Measurements from ENCODE around the gene SHC2. TPM values are rescaled to one million over a fixed set of nuclear protein-coding genes. Genes with fewer than 3 reads are reported as not detected.

Gene SHC2
- total RNA-seq, 1 experiment from 2014 or later, result 6.7 TPM

GRCh38 chr19:372306-372890 lies 88.4 kb downstream of the SHC2 start:
- in situ Hi-C loops (cut with HindIII; ENCODE audit: low pct_unique_long_range_greater_than_20kb, low sequenced_read_pairs), result no loop called here
- BruUV-seq (replicated peaks), result no TSS peak
- CTCF ChIA-PET, result no interaction called here
- H3K36me3 ChIP-seq (ENCODE audit: control insufficient read depth, insufficient read depth, low read length), result no peaks in the 10 kb centered on the region
- intact Hi-C loops (cut with micrococcal nuclease; ENCODE audit: unreplicated experiment), result no loop called here
- DNase-seq (ENCODE audit: low read depth, low spot score) (no peak), ATAC-seq (no peak)
- H3K9me3 ChIP-seq (ENCODE audit: control insufficient read depth, insufficient read depth, low read depth, low read length), result no peaks in the 10 kb centered on the region
- H3K4me1 ChIP-seq (ENCODE audit: control insufficient read depth, insufficient read depth, low read length), result no peaks in the 10 kb centered on the region
- POLR2A ChIA-PET, result no interaction called here
- no peak overlapping the region for H3K4me3 ChIP-seq (ENCODE audit: low read depth in 2 of 2, low read length in 2 of 2)
- no peak overlapping the region for H3K27ac ChIP-seq (ENCODE audit: low read length)
- H3K27me3 ChIP-seq (ENCODE audit: control insufficient read depth, insufficient read depth, low read length), result no peaks in the 10 kb centered on the region
- TF ChIP-seq POLR2AphosphoS5 (IDR thresholded peaks at IDR 0.05; ENCODE audit: low read depth, low read length), result no peak
- TF ChIP-seq, protein P1, sequence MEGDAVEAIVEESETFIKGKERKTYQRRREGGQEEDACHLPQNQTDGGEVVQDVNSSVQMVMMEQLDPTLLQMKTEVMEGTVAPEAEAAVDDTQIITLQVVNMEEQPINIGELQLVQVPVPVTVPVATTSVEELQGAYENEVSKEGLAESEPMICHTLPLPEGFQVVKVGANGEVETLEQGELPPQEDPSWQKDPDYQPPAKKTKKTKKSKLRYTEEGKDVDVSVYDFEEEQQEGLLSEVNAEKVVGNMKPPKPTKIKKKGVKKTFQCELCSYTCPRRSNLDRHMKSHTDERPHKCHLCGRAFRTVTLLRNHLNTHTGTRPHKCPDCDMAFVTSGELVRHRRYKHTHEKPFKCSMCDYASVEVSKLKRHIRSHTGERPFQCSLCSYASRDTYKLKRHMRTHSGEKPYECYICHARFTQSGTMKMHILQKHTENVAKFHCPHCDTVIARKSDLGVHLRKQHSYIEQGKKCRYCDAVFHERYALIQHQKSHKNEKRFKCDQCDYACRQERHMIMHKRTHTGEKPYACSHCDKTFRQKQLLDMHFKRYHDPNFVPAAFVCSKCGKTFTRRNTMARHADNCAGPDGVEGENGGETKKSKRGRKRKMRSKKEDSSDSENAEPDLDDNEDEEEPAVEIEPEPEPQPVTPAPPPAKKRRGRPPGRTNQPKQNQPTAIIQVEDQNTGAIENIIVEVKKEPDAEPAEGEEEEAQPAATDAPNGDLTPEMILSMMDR (IDR thresholded peaks at IDR 0.05), result no peak
- no peak for TF ChIP-seq TCF7L2 (IDR thresholded peaks at IDR 0.05; ENCODE audit: low read depth, low read length)
- TF ChIP-seq SIN3A (IDR thresholded peaks at IDR 0.05; ENCODE audit: borderline replicate concordance, insufficient read depth, low read depth, low read length), result no peak

- in situ Hi-C loops (cut with HindIII; ENCODE audit: low pct_unique_long_range_greater_than_20kb, low sequenced_read_pairs) (no loop called here), intact Hi-C loops (cut with micrococcal nuclease; ENCODE audit: unreplicated experiment) (no loop called here)
- ATAC-seq (no peak), DNase-seq (ENCODE audit: low read depth, low spot score) (no peak)
- Histone ChIP-seq H3K4me1 (ENCODE audit: control insufficient read depth, insufficient read depth, low read length) (no peaks in the 10 kb centered on the region), H3K4me3 (ENCODE audit: low read depth in 2 of 2, low read length in 2 of 2) (no peak overlapping the region), H3K27me3 (ENCODE audit: control insufficient read depth, insufficient read depth, low read length) (no peaks in the 10 kb centered on the region), H3K9me3 (ENCODE audit: control insufficient read depth, insufficient read depth, low read depth, low read length) (no peaks in the 10 kb centered on the region), H3K36me3 (ENCODE audit: control insufficient read depth, insufficient read depth, low read length) (no peaks in the 10 kb centered on the region), H3K27ac (ENCODE audit: low read length) (no peak overlapping the region)
- ChIA-PET CTCF (no interaction called here), POLR2A (no interaction called here)
- no peak for TF ChIP-seq TCF7L2 (IDR thresholded peaks at IDR 0.05; ENCODE audit: low read depth, low read length)
- no peak for TF ChIP-seq SIN3A (IDR thresholded peaks at IDR 0.05; ENCODE audit: borderline replicate concordance, insufficient read depth, low read depth, low read length)
- BruUV-seq (replicated peaks), result no TSS peak
Observed at GRCh38 chr19:371501-372168, 89.2 kb downstream of the SHC2 start.

DNA sequence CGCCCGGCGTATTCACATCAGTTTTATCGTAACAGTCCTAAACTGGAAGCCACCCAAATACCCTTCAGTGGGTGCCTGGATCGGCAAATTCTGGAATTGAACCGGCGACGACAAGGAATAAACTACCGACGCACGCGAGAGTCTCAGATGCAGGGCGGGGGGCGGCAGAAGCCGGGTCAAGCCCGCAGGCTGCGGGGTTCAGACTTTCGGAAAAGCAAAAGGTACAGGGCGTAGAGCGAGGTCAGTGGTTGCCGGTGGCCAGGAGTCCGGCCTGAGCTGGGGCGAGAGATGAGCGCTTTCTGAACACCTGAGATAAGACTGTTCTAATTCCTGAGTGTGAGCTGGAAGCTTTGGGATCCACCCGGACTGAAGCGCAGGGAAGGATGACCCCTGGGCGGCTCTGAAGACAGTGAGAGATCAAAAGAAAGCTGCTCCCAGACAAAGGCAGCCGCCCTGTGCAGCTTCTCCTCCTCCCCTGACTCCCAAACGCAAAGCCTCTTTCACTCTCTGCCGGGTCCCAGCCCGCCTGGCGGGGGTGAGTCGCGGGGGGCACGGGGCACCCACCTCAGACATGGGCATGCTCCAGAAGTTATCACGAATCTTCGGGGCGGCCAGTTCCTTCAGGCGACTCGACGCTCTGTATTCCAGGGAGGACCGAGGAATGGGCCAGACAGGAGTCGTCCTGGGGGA lies 90.0 kb downstream of the SHC2 start:
- Histone ChIP-seq H3K4me1 (ENCODE audit: control insufficient read depth, insufficient read depth, low read length) (no peaks in the 10 kb centered on the region), H3K27ac (ENCODE audit: low read length) (no peak overlapping the region), H3K36me3 (ENCODE audit: control insufficient read depth, insufficient read depth, low read length) (no peaks in the 10 kb centered on the region), H3K27me3 (ENCODE audit: control insufficient read depth, insufficient read depth, low read length) (no peaks in the 10 kb centered on the region), H3K4me3 (ENCODE audit: low read depth in 2 of 2, low read length in 2 of 2) (no peak overlapping the region), H3K9me3 (ENCODE audit: control insufficient read depth, insufficient read depth, low read depth, low read length) (no peaks in the 10 kb centered on the region)
- BruUV-seq (replicated peaks), result no TSS peak
- ChIA-PET POLR2A (no interaction called here), CTCF (no interaction called here)
- ATAC-seq, result no peak
- in situ Hi-C loops (cut with HindIII; ENCODE audit: low pct_unique_long_range_greater_than_20kb, low sequenced_read_pairs) (no loop called here), intact Hi-C loops (cut with micrococcal nuclease; ENCODE audit: unreplicated experiment) (no loop called here)
- TF ChIP-seq, protein P1 (IDR thresholded peaks at IDR 0.05), result no peak
- TF ChIP-seq POLR2AphosphoS5 (IDR thresholded peaks at IDR 0.05; ENCODE audit: low read depth, low read length) (no peak), SIN3A (IDR thresholded peaks at IDR 0.05; ENCODE audit: borderline replicate concordance, insufficient read depth, low read depth, low read length) (no peak), TCF7L2 (IDR thresholded peaks at IDR 0.05; ENCODE audit: low read depth, low read length) (no peak)
- TF ChIP-seq, protein P2, sequence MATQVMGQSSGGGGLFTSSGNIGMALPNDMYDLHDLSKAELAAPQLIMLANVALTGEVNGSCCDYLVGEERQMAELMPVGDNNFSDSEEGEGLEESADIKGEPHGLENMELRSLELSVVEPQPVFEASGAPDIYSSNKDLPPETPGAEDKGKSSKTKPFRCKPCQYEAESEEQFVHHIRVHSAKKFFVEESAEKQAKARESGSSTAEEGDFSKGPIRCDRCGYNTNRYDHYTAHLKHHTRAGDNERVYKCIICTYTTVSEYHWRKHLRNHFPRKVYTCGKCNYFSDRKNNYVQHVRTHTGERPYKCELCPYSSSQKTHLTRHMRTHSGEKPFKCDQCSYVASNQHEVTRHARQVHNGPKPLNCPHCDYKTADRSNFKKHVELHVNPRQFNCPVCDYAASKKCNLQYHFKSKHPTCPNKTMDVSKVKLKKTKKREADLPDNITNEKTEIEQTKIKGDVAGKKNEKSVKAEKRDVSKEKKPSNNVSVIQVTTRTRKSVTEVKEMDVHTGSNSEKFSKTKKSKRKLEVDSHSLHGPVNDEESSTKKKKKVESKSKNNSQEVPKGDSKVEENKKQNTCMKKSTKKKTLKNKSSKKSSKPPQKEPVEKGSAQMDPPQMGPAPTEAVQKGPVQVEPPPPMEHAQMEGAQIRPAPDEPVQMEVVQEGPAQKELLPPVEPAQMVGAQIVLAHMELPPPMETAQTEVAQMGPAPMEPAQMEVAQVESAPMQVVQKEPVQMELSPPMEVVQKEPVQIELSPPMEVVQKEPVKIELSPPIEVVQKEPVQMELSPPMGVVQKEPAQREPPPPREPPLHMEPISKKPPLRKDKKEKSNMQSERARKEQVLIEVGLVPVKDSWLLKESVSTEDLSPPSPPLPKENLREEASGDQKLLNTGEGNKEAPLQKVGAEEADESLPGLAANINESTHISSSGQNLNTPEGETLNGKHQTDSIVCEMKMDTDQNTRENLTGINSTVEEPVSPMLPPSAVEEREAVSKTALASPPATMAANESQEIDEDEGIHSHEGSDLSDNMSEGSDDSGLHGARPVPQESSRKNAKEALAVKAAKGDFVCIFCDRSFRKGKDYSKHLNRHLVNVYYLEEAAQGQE (IDR thresholded peaks at IDR 0.05; ENCODE audit: insufficient read depth in 1 of 2, low read depth in 2 of 2, low read length in 1 of 2), result no peak
- no peak for DNase-seq (ENCODE audit: low read depth, low spot score)
